Adipocyte (in vitro differentiated cells): Measurements from ENCODE around the gene GPR153.

Source experiments
- DNase-seq: peaks from one replicate; pipeline ENCODE4 v3.0.0-alpha.2; 2015; ENCODE audit warnings: low read depth
- H3K27me3 ChIP-seq: replicated peaks from 2 replicates; pipeline ENCODE4 v1.7.0; 2013; ENCODE audit warnings: mild to moderate bottlenecking, low read length, moderate library complexity; ENCODE audit not compliant: control insufficient read depth, insufficient read depth
- H3K36me3 ChIP-seq: 2 replicates; pipeline ENCODE4 v1.7.0; 2013; ENCODE audit warnings: low read length, mild to moderate bottlenecking, moderate library complexity; ENCODE audit not compliant: control insufficient read depth, insufficient read depth, severe bottlenecking
- H3K4me1 ChIP-seq: 2 replicates; pipeline ENCODE4 v1.7.0; 2013; ENCODE audit warnings: mild to moderate bottlenecking, low read length, moderate library complexity; ENCODE audit not compliant: control insufficient read depth, insufficient read depth
- H3K4me3 ChIP-seq: 2 replicates; pipeline ENCODE4 v1.7.0; 2013; ENCODE audit warnings: mild to moderate bottlenecking, low read length, moderate library complexity
- H3K9ac ChIP-seq: 2 replicates; pipeline ENCODE4 v1.7.0; 2013; ENCODE audit warnings: mild to moderate bottlenecking, low read length, moderate library complexity
- H3K9me3 ChIP-seq: 2 replicates; pipeline ENCODE4 v1.7.0; 2013; ENCODE audit warnings: mild to moderate bottlenecking, low read length, moderate library complexity; ENCODE audit not compliant: control insufficient read depth

The GPR153 gene

DNA sequence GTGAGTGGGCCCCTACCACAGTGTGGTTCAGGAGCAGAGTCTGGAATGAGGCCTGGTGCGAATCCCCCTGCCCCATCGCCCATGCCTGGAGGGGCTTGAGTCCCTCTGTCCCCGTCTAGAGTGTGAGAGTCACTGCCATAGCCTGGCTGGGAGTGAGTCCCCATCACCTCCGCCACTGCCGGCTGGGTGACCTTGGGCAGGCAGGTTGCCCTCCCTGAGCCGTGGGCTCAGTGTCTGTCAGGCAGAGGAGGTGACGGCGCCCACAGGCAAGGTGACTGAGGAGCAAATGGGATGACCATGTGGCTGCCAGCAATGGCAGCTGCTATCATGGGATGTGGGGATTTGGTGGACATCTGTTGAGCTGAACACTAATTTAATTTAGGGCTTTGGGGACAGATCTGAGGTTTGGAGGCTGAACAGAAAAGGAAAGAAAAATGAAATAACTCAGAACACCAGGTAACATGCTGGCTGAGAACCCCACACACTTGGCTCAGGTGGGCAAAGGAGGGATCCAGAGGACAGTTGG lies 38.1 kb upstream of the GPR153 start:
- Histone ChIP-seq H3K27me3 (no peaks in the 10 kb centered on the region), H3K4me1 (peaks cover 6% of the 10 kb centered on the region), H3K9me3 (no peaks in the 10 kb centered on the region), H3K9ac (no peak overlapping the region), H3K4me3 (no peak overlapping the region), H3K36me3 (no peaks in the 10 kb centered on the region)
- DNase-seq, result no peak

DNA sequence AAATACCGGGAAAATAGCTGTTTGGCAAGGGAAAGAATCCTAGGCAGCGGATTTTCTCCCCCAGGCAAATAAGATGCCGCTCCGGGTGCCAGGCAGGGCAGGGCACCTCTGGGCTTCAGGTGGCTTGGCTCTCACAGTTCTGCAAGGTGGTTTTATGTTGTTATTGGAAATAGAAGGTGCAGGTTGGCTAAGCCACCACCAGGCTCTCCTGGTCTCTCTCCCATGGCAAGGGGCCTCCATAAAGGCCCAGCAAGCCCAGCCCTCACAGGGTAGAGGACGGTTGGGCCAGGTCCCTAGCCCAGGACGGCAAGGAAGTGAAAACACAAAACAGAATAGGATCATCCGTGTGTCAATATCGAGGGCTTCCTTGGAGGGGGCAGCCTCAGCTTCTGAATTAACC lies 37.6 kb upstream of the GPR153 start:
- Histone ChIP-seq H3K4me3 (no peak overlapping the region), H3K9me3 (no peaks in the 10 kb centered on the region), H3K36me3 (no peaks in the 10 kb centered on the region), H3K4me1 (peaks cover 11% of the 10 kb centered on the region), H3K9ac (no peak overlapping the region), H3K27me3 (no peaks in the 10 kb centered on the region)
- no peak for DNase-seq

DNA sequence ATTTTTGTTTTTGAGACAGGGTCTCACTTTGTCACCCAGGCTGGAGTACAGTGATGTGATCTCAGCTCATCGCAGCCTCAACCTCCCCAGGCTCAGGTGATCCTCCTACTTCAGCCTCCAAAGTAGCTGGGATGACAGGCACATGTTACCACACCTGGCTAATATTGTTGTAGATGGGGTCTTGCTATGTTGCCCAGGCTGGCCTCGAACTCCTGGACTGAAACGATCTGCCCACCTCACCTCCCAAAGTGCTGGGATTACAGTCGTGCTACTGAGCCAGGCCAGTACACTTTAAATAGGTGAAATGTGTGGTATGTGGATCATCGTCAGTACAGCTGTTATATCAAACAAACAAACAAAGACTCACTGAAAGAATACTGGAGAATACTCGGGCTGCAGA lies 35.0 kb upstream of the GPR153 start:
- no peak for DNase-seq
- Histone ChIP-seq H3K36me3 (no peaks in the 10 kb centered on the region), H3K4me3 (no peak overlapping the region), H3K27me3 (no peaks in the 10 kb centered on the region), H3K4me1 (peaks cover 20% of the 10 kb centered on the region), H3K9ac (no peak overlapping the region), H3K9me3 (no peaks in the 10 kb centered on the region)

DNA sequence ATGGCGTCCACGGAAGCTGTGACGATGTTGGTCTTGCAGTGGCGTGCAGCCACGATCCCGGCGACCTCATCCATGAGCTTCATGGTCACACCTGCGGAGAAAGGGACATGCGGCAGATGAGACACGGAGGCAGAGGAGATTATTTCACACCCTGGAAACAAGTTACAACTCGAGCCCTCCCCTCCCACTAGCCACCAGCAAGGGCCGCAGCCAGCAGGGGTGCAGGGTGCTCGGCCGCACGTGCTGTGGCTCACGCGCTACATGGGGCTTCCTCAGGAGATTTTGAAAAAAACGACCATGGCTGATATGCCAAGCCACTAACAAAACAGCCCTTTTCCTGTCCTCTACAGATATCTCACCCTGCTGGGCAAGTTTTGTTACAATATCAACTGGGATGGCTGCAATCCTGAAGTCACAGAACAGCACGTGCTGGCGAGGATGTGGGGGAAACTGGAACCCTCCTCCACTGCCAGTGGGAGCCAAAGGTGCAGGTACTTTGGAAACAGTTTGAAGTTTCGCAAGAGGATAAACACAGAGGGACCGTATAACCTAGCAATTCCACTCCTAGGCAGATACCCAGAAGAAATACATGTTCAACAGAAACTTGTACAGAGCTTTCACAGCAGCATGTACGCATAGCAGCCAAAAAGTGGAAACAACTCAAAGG lies 34.1 kb upstream of the GPR153 start:
- peaks cover 26% of the 10 kb centered on the region for H3K4me1 ChIP-seq
- no peaks in the 10 kb centered on the region for H3K36me3 ChIP-seq

DNA sequence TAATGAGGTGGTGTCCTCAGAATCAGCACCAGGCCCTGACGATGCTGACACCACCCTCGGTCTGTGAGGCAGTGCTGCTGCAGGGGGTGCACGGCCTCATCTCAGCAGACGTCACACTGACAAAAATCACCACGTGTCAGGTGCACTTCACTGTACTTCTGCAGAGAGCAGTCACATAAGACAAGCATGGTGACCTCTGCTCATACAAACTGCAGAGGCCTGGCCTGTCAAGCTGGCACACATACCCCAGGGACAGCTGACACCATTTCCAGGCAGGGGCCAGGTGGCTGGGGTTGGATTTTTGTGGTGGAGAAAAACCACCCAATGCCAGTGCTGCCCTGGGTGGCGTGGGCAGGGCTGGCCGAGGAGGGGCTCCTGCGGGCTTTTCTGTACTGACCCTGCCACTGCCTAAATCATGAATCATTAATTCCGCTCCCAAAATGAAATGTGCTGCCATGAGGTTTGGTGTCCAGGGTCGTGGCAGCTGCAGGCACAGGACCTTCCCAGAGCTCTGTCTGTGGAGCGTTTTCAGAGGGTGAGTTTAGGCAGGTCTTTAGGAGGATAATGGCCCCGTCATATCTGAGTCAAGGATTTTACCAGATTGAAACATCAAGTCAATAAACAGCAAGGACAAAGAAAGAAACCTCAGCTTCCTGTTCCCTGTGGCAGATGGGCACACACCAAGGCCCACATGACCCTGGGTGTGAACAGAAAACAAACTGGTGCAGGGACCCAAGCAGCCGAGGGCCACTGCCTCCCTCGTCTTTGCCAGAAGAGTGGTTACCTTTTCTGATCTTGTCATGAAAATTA lies 33.4 kb upstream of the GPR153 start:
- Histone ChIP-seq H3K27me3 (no peaks in the 10 kb centered on the region), H3K4me3 (no peak overlapping the region), H3K9ac (no peak overlapping the region), H3K4me1 (peaks cover 26% of the 10 kb centered on the region), H3K9me3 (no peaks in the 10 kb centered on the region), H3K36me3 (no peaks in the 10 kb centered on the region)
- no peak for DNase-seq

More for the DNA sequence above, 34.1 kb upstream of the GPR153 start:
- Histone ChIP-seq H3K27me3 (no peaks in the 10 kb centered on the region), H3K9ac (no peak overlapping the region), H3K4me3 (no peak overlapping the region), H3K9me3 (no peaks in the 10 kb centered on the region)
- no peak for DNase-seq

DNA sequence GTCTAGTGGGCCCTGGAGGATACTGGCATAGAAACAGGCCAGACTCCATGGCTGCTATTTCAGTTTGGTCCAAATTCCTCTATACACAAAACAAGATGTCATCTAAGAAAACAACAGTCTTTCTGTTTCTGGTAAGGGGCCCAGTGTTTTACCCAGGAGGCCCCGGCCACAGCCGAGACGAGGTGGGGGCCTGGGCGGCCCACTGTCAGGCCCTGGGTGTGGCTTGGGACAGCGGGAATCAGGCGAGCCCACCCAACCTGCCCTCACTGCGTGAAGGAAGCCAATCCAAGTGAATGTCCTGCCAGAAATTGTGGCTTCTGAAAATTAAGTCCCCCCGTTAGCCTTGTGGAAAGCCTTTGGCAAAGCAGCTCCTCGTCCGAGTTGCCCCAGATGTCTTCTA lies 31.2 kb upstream of the GPR153 start:
- peaks cover 42% of the 10 kb centered on the region for H3K4me1 ChIP-seq
- no peaks in the 10 kb centered on the region for H3K9me3 ChIP-seq
- H3K4me3 ChIP-seq, result no peak overlapping the region
- no peak for DNase-seq
- H3K9ac ChIP-seq, result no peak overlapping the region
- H3K27me3 ChIP-seq, result no peaks in the 10 kb centered on the region
- no peaks in the 10 kb centered on the region for H3K36me3 ChIP-seq

DNA sequence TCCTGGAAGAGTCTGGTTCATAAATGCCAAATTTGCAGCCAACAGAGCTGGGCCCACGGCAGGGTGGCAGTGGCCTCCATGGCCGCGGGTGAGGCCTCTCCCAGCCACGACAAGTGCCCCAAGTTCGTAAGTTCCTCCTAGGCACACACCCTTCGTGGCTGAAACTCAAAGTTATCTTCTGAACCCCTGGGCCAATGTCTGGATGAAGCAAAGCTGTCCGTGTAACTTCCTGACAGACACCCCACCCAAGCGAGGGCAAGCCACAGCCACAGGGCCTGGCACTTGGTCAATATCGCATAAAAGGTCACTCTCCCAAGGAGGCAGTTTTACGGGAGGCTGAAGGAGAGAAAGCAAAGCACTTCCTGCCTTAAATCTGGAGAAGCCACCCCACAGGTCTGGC lies 27.8 kb upstream of the GPR153 start:
- Histone ChIP-seq H3K36me3 (no peaks in the 10 kb centered on the region), H3K27me3 (no peaks in the 10 kb centered on the region), H3K9me3 (no peaks in the 10 kb centered on the region), H3K4me3 (no peak overlapping the region), H3K4me1 (peaks cover 35% of the 10 kb centered on the region), H3K9ac (no peak overlapping the region)
- DNase-seq, result no peak

DNA sequence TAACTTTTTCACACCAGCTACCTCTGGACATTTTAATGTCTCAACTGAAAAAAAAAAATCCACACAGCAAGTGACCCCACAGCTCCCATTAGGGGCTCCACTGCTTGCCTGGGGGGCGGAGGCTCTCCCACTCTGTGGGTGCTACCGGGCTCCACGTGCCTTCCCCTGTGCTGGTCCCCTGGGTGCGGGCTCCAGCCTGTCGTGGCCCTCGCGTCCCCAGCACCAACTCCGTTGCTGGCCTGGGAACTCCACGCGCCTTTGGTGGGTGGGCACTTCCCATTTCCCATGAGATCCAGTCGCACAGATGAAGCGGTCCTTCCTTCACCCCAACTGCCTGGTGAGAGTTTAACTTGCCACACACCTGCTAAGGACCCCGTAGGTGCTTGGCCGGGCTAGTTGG lies 27.1 kb upstream of the GPR153 start:
- DNase-seq, result no peak
- Histone ChIP-seq H3K27me3 (no peaks in the 10 kb centered on the region), H3K4me1 (peaks cover 34% of the 10 kb centered on the region), H3K9me3 (no peaks in the 10 kb centered on the region), H3K4me3 (no peak overlapping the region), H3K9ac (peak overlapping the region; percentile 66), H3K36me3 (no peaks in the 10 kb centered on the region)

DNA sequence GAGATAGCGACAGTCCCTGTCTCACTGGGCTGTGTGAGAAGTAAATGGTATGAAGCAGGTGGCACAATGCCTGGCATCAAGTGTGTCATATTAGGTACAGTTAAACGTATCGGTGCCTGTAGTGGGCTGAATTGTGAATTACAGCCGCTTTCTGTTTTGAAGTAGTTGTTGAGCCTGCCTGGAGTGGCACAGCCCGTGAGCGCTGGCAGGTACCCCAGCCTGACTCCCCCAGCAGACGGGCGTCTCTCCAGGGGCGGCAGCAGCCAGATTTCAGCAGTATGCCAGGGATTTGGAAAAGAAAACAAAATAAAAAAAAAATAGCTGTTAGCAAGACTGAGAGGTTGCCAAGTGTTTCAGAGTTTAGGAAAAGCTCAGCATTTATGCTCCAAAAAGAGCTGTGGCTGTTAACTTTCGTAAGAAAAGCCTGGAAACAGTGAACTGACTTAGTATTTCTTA lies 26.6 kb upstream of the GPR153 start:
- peak overlapping the region; percentile 66 for H3K9ac ChIP-seq
- H3K27me3 ChIP-seq, result no peaks in the 10 kb centered on the region
- peaks cover 33% of the 10 kb centered on the region for H3K4me1 ChIP-seq
- no peaks in the 10 kb centered on the region for H3K36me3 ChIP-seq
- DNase-seq, result peak; percentile 13
- no peaks in the 10 kb centered on the region for H3K9me3 ChIP-seq
- no peak overlapping the region for H3K4me3 ChIP-seq

DNA sequence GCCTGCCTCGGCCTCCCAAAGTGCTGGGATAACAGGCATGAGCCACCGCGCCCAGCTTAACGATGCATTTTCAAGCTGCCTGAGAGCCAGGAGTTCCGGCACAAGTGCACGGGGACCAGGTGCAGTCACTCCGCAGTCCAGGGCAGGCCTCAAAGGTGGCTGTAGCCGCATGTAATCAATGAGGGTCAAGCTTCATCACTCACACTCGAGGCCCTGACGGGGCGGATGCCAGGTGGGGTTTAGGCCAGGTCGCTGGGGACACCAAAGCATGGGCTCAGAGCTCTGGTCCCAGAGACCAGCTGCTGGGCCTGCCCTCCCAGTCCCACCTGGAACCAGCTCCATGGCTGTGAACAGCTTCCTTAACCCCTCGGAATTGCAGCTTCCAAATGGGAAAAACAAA lies 26.1 kb upstream of the GPR153 start:
- peaks cover 31% of the 10 kb centered on the region for H3K4me1 ChIP-seq
- H3K9me3 ChIP-seq, result no peaks in the 10 kb centered on the region
- DNase-seq, result no peak
- H3K36me3 ChIP-seq, result no peaks in the 10 kb centered on the region
- H3K9ac ChIP-seq, result peak overlapping the region; percentile 30
- no peaks in the 10 kb centered on the region for H3K27me3 ChIP-seq
- H3K4me3 ChIP-seq, result no peak overlapping the region

DNA sequence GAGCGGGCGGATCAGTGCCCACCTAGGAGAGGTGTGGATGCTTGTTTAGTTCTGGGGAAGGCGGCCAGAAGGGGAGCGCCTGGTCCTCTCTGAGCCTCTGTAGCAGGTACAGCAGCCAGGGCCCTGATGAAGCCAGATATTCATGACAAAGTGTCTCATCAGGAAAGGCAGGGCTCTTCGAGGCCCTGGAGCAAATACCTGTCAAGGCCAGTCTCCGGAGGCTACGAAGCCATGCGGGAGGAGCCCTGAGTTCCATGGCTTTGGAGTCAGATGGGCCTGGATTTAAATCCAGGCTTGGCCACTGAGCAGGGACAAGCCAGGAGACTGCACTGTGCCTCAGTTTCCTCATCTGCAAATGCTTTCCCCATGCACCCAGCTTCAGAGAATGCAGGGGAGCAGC lies 25.4 kb upstream of the GPR153 start:
- H3K4me3 ChIP-seq, result no peak overlapping the region
- DNase-seq, result no peak
- no peak overlapping the region for H3K9ac ChIP-seq
- H3K9me3 ChIP-seq, result no peaks in the 10 kb centered on the region
- no peaks in the 10 kb centered on the region for H3K27me3 ChIP-seq
- H3K36me3 ChIP-seq, result no peaks in the 10 kb centered on the region
- H3K4me1 ChIP-seq, result peaks cover 32% of the 10 kb centered on the region
